OCI-M2 (cell line): ENCODE measurements around the gene NFASC.

Experiments
- DNase-seq: peaks from one replicate; lab custom pipeline; 2025; ENCODE audit not compliant: unreplicated experiment; lab: John Stamatoyannopoulos, UW

NFASC gene

GRCh38 chr1:204858363-204858821, 12.3 kb upstream of the NFASC start:
- DNase-seq = no peak

GRCh38 chr1:204859861-204860267, 10.8 kb upstream of the NFASC start:
- DNase-seq = no peak

GRCh38 chr1:204863024-204863423, 7.6 kb upstream of the NFASC start:
- no peak for DNase-seq

- DNase-seq = no peak
These were observed 6.9 kb upstream of the NFASC start for GRCh38 chr1:204863730-204864129.

- no peak for DNase-seq
These were observed 4.5 kb upstream of the NFASC start for GRCh38 chr1:204866051-204866596.

- DNase-seq = no peak
These were observed 3.5 kb upstream of the NFASC start for GRCh38 chr1:204867203-204867602.

GRCh38 chr1:204867666-204868339, 2.9 kb upstream of the NFASC start:
- DNase-seq = no peak

- no peak for DNase-seq
These were observed 2.3 kb upstream of the NFASC start for GRCh38 chr1:204868340-204868700.

GRCh38 chr1:204869097-204869496, 1.6 kb upstream of the NFASC start:
- no peak for DNase-seq

- no peak for DNase-seq
These were observed 859 bp downstream of the NFASC start for GRCh38 chr1:204871405-204872037.

- no peak for DNase-seq
These were observed 1.7 kb downstream of the NFASC start for GRCh38 chr1:204872262-204872881.

GRCh38 chr1:204873176-204873575, 2.5 kb downstream of the NFASC start:
- DNase-seq = no peak

GRCh38 chr1:204873714-204874113, 3.1 kb downstream of the NFASC start:
- no peak for DNase-seq

- no peak for DNase-seq
These were observed 3.6 kb downstream of the NFASC start for GRCh38 chr1:204874274-204874673.

- no peak for DNase-seq
These were observed 4.6 kb downstream of the NFASC start for GRCh38 chr1:204875255-204875654.

- DNase-seq = no peak
These were observed 8.1 kb downstream of the NFASC start for GRCh38 chr1:204878621-204879234.

GRCh38 chr1:204879351-204879750, 8.7 kb downstream of the NFASC start:
- no peak for DNase-seq

- DNase-seq = no peak
These were observed 10.2 kb downstream of the NFASC start for GRCh38 chr1:204880906-204881305.

- no peak for DNase-seq
These were observed 11.8 kb downstream of the NFASC start for GRCh38 chr1:204882479-204882878.

- no peak for DNase-seq
These were observed 12.7 kb downstream of the NFASC start for GRCh38 chr1:204883405-204883804.

- no peak for DNase-seq
These were observed 14.6 kb downstream of the NFASC start for GRCh38 chr1:204885288-204885711.

- DNase-seq = no peak
These were observed 15.1 kb downstream of the NFASC start for GRCh38 chr1:204885790-204886189.
